Prostate gland (tissue), 2 donors: ENCODE results near the gene BEST3. TPM values are rescaled to one million over a fixed set of nuclear protein-coding genes. Genes with fewer than 3 reads are reported as not detected.
"Not testable (repeated sequence)": the region's sequence is repeated elsewhere in the genome, so short reads cannot be mapped to it uniquely, and the experiment has no call there.

ENCODE experiments used
- DNase-seq: peaks from one replicate; pipeline ENCODE4 v3.0.0-alpha.2; 2019; ENCODE audit warnings: low spot score
- H3K27ac ChIP-seq, 2 donors: fragments of 200-600 bp; sonication (generic); 2 replicates each; pipeline ENCODE4 v1.5.1; 2017 to 2019
- H3K27me3 ChIP-seq: fragments of 200-600 bp; sonication (generic); replicated peaks from 2 replicates; pipeline ENCODE4 v1.5.1; 2019; ENCODE audit not compliant: insufficient read depth
- H3K36me3 ChIP-seq, 2 donors: fragments of 200-600 bp; sonication (generic); 1 replicate in 1 of 2; 2 replicates in 1 of 2; pipeline versions ENCODE4 v1.5.1 to v1.8.1; 2017 to 2019
- H3K4me1 ChIP-seq: fragments of 200-600 bp; sonication (generic); replicated peaks from 2 replicates; pipeline ENCODE4 v1.5.1; 2019
- H3K4me3 ChIP-seq, 2 donors: fragments of 200-600 bp; sonication (generic); 2 replicates each; pipeline ENCODE4 v1.5.1; 2017 to 2019
- H3K9me3 ChIP-seq: fragments of 200-600 bp; sonication (generic); 2 replicates; pipeline ENCODE4 v1.5.1; 2017
- POLR2A ChIP-seq: fragments of 450-650 bp; IDR thresholded peaks from one replicate; pipeline ENCODE4 v1.6.1; 2016; ENCODE audit warnings: antibody characterized with exemption, mild to moderate bottlenecking
- POLR2AphosphoS5 ChIP-seq: sonication (generic); formaldehyde crosslinking; IDR thresholded peaks from one replicate; pipeline ENCODE4 v1.6.1; 2017; ENCODE audit warnings: antibody characterized with exemption
- WGBS: methylation state at CpG from one replicate; pipeline ENCODE4 v1.1.5; 2018; 5-methylcytosine and 5-hydroxymethylcytosine counted together
- intact Hi-C: fragments of 100-400 bp; cut with DNase I; formaldehyde crosslinking; loops from one replicate; pipeline ENCODE4 v1.14.2; 2022
- total RNA-seq, 2 donors: library from RNA; depleted of rRNA; stranded (reverse); fragments of >200 nt; gene quantifications; one replicate each; pipeline ENCODE4 v1.1.0, GENCODE V29; 2016
- TF ChIP-seq, protein P1 (sequence below), 4 experiments: fragments of 200-600 bp in 2 of 4; fragments of 450-650 bp in 2 of 4; sonication (generic) in 2 of 4; IDR thresholded peaks; 1 replicate in 3 of 4; 2 replicates in 1 of 4; pipeline ENCODE4 v1.5.1; 2016 to 2019; ENCODE audit warnings: antibody characterized with exemption in 4 of 4, mild to moderate bottlenecking in 2 of 4, moderate library complexity in 2 of 4

The BEST3 gene
- total RNA-seq, 2 donors from 2014 or later: 0.85 to 2.1 TPM

DNA sequence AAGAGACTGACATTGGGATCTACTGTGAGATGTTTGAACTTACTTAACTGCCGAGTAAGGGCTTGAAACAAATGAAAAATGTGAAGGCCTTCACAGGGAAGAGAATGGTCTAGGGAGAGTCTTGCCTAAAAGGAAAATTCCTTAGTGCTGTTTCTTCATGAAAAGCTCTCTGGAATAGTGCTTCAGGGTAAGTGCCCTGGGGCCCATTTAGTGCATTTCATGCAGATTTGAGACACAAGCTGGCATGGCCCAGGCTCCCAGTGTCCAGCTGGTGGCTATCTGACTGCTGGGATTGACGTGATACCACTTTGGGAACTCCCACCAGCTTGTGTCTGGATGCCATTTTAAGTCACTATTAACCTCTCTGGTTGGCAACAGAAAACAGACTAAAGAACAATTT, 26.9 kb downstream of the BEST3 start:
- intact Hi-C loops: no loop called here
- TF ChIP-seq, protein P1, sequence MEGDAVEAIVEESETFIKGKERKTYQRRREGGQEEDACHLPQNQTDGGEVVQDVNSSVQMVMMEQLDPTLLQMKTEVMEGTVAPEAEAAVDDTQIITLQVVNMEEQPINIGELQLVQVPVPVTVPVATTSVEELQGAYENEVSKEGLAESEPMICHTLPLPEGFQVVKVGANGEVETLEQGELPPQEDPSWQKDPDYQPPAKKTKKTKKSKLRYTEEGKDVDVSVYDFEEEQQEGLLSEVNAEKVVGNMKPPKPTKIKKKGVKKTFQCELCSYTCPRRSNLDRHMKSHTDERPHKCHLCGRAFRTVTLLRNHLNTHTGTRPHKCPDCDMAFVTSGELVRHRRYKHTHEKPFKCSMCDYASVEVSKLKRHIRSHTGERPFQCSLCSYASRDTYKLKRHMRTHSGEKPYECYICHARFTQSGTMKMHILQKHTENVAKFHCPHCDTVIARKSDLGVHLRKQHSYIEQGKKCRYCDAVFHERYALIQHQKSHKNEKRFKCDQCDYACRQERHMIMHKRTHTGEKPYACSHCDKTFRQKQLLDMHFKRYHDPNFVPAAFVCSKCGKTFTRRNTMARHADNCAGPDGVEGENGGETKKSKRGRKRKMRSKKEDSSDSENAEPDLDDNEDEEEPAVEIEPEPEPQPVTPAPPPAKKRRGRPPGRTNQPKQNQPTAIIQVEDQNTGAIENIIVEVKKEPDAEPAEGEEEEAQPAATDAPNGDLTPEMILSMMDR (IDR thresholded peaks at IDR 0.05): no peak
- TF ChIP-seq POLR2A (no peak), POLR2AphosphoS5 (no peak)
- no peak overlapping the region for H3K4me3 ChIP-seq
- H3K4me1 ChIP-seq: no peaks in the 10 kb centered on the region
- H3K27me3 ChIP-seq: no peaks in the 10 kb centered on the region
- no peak overlapping the region for H3K27ac ChIP-seq
- no peak for DNase-seq
- no peaks in the 10 kb centered on the region for H3K9me3 ChIP-seq
- no peaks in the 10 kb centered on the region for H3K36me3 ChIP-seq
- 79% methylated on average over 2 of the region's 2 CpGs for WGBS

DNA sequence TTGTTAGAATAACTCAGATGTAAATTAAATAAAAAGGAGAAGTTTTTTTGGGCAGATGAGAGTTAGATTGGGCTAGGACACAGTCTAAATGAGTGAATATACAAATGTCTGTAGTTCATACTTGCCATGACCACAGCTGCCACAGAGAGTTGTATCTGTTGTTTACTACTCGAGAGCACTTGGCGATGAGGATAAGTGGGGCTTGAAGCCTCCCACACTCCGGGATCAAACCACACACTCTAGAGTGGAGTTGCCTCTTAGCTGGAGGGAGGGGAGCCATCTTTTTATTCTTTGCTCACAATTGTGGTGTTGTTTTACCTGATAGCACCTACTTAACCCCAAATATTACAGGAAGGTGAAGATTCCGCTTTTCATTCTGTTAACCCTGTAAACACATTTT, 27.5 kb downstream of the BEST3 start:
- WGBS: 97% methylated on average over 4 of the region's 4 CpGs
- H3K4me1 ChIP-seq: no peaks in the 10 kb centered on the region
- TF ChIP-seq POLR2A: no peak
- TF ChIP-seq POLR2AphosphoS5: no peak
- TF ChIP-seq, protein P1 (IDR thresholded peaks at IDR 0.05): no peak
- H3K27me3 ChIP-seq: no peaks in the 10 kb centered on the region
- no peaks in the 10 kb centered on the region for H3K9me3 ChIP-seq
- DNase-seq: no peak
- no peak overlapping the region for H3K4me3 ChIP-seq
- H3K27ac ChIP-seq: no peak overlapping the region
- H3K36me3 ChIP-seq: no peaks in the 10 kb centered on the region
- intact Hi-C loops: no loop called here

DNA sequence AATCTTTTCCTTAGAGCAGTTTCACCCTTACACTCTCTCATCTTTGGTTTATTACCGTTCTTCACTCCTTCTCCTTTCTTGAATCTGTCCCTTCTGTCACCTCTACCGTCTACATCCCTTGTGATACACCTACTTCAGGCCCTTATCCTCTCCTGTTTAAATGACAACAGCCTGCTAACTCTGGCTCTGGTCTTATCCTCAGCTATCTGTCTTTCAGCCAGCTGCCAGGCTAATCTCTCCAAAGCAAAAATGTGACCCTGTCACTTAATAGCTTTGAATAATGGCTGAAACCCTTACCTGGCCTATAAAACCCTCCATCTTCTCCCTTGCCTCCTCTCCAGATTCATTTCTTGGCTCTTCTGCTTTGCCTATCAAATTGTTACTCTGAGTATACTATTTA, 32.3 kb downstream of the BEST3 start:
- no peak overlapping the region for H3K27ac ChIP-seq
- no peak overlapping the region for H3K4me3 ChIP-seq
- H3K9me3 ChIP-seq: no peaks in the 10 kb centered on the region
- intact Hi-C loops: no loop called here
- WGBS: 68% methylated on average over 2 of the region's 2 CpGs
- H3K4me1 ChIP-seq: no peaks in the 10 kb centered on the region
- H3K36me3 ChIP-seq: no peaks in the 10 kb centered on the region
- DNase-seq: no peak
- H3K27me3 ChIP-seq: no peaks in the 10 kb centered on the region
- TF ChIP-seq POLR2A (no peak), POLR2AphosphoS5 (no peak)
- TF ChIP-seq, protein P1 (IDR thresholded peaks at IDR 0.05): no peak

DNA sequence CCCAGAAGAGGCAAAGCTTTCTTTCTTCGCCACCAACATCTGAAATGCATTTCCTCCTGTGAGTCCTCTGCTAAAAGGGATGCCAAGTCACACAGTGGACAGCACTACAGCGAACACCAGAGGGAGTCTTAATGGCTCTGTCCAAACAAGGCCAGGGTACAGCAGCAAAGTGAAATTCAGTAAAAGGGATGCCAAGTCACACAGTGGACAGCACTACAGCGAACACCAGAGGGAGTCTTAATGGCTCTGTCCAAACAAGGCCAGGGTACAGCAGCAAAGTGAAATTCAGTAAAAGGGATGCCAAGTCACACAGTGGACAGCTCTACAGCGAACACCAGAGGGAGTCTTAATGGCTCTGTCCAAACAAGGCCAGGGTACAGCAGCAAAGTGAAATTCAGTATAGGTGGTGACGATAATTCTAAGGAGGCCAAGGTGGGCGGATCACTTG, 34.1 kb downstream of the BEST3 start:
- H3K4me3 ChIP-seq, H3K4me1 ChIP-seq, H3K9me3 ChIP-seq, H3K36me3 ChIP-seq, H3K27me3 ChIP-seq, H3K27ac ChIP-seq, intact Hi-C loops: not testable (repeated sequence)
- TF ChIP-seq, protein P1 (IDR thresholded peaks at IDR 0.05): peak in 2 of 4 experiments; percentile 34 to 56
- WGBS: 66% methylated on average over 6 of the region's 6 CpGs
- DNase-seq: peak; percentile 41

DNA sequence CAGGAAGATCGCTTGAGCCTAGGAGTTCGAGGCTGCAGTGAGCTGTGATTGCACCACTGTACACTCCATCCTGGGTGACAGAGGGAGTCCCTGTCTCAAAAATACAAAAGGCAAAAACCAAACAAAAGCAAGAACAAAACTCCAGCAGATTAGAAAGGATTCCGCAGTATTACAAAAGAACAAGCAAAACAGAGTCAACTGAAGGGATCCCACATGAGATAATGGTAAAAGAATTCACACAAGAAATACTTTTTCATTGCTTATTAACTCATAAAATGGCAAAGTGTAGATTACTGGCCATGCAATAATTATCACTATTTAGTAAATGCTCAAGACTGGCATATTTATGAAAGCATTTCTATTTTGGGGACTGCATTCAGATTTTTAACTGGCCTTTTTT, 35.4 kb downstream of the BEST3 start:
- Histone ChIP-seq H3K36me3 (no peaks in the 10 kb centered on the region), H3K27ac (no peak overlapping the region), H3K4me1 (no peaks in the 10 kb centered on the region), H3K4me3 (no peak overlapping the region), H3K9me3 (no peaks in the 10 kb centered on the region), H3K27me3 (no peaks in the 10 kb centered on the region)
- DNase-seq: no peak
- 92% methylated on average over 3 of the region's 3 CpGs for WGBS
- intact Hi-C loops: no loop called here
- TF ChIP-seq, protein P1 (IDR thresholded peaks at IDR 0.05): no peak
- no peak for TF ChIP-seq POLR2A
- TF ChIP-seq POLR2AphosphoS5: no peak
